ENCODE data around the gene PTPN18. TPM values are rescaled to one million over a fixed set of nuclear protein-coding genes. Genes with fewer than 3 reads are reported as not detected.
A peak's percentile ranks its signal among the peaks of the same experiment; 100 is the strongest.
"Not testable (repeated sequence)": the region's sequence is repeated elsewhere in the genome, so short reads cannot be mapped to it uniquely, and the experiment has no call there.

The PTPN18 gene
- total and polyA plus RNA-seq, 2 donors, result 9.2 to 29.3 TPM

- WGBS, result 87% methylated on average over 43 of the region's 43 CpGs
- Histone ChIP-seq H3K27me3 (ENCODE audit: control insufficient read depth in 2 of 2, insufficient read depth in 1 of 2, low read length in 1 of 2) (peaks cover 4 to 26% of the 10 kb centered on the region in 2 donors), H3K4me1 (ENCODE audit: control insufficient read depth in 2 of 2, insufficient read depth in 2 of 2, low read length in 2 of 2) (peaks cover 0 to 2% of the 10 kb centered on the region in 2 donors), H3K9me3 (ENCODE audit: control insufficient read depth in 2 of 2, insufficient read depth in 1 of 2, low read length in 1 of 2) (no peaks in the 10 kb centered on the region), H3K27ac (ENCODE audit: low read depth in 1 of 2, low read length in 1 of 2) (no peak overlapping the region), H3K4me3 (ENCODE audit: low read length in 2 of 2) (no peak overlapping the region), H3K36me3 (ENCODE audit: control insufficient read depth in 2 of 2, insufficient read depth in 2 of 2, low read length in 1 of 2) (no peaks in the 10 kb centered on the region)
- no peak for DNase-seq (ENCODE audit: low read depth in 6 of 9, low spot score in 9 of 9)
Observed at GRCh38 chr2:130327703-130328527, 27.9 kb upstream of the PTPN18 start.

- H3K27ac ChIP-seq (ENCODE audit: low read depth in 1 of 2, low read length in 1 of 2), result no peak overlapping the region
- H3K4me1 ChIP-seq (ENCODE audit: control insufficient read depth in 2 of 2, insufficient read depth in 2 of 2, low read length in 2 of 2), result peaks cover 0 to 2% of the 10 kb centered on the region in 2 donors
- H3K4me3 ChIP-seq (ENCODE audit: low read length in 2 of 2), result no peak overlapping the region
- WGBS, result 73% methylated on average over 2 of the region's 2 CpGs
- H3K27me3 ChIP-seq (ENCODE audit: control insufficient read depth in 2 of 2, insufficient read depth in 1 of 2, low read length in 1 of 2), result peaks cover 4 to 26% of the 10 kb centered on the region in 2 donors
- H3K36me3 ChIP-seq (ENCODE audit: control insufficient read depth in 2 of 2, insufficient read depth in 2 of 2, low read length in 1 of 2), result no peaks in the 10 kb centered on the region
- DNase-seq (ENCODE audit: low read depth in 6 of 9, low spot score in 9 of 9), result no peak
- no peaks in the 10 kb centered on the region for H3K9me3 ChIP-seq (ENCODE audit: control insufficient read depth in 2 of 2, insufficient read depth in 1 of 2, low read length in 1 of 2)
Observed at GRCh38 chr2:130328710-130329109, 27.1 kb upstream of the PTPN18 start.

- no peak overlapping the region for H3K27ac ChIP-seq (ENCODE audit: low read depth in 1 of 2, low read length in 1 of 2)
- WGBS, result 30% methylated on average over 29 of the region's 29 CpGs
- H3K4me3 ChIP-seq (ENCODE audit: low read length in 2 of 2), result no peak overlapping the region
- H3K27me3 ChIP-seq (ENCODE audit: control insufficient read depth in 2 of 2, insufficient read depth in 1 of 2, low read length in 1 of 2), result peaks cover 3 to 28% of the 10 kb centered on the region in 2 donors
- H3K9me3 ChIP-seq (ENCODE audit: control insufficient read depth in 2 of 2, insufficient read depth in 1 of 2, low read length in 1 of 2), result no peaks in the 10 kb centered on the region
- no peaks in the 10 kb centered on the region for H3K36me3 ChIP-seq (ENCODE audit: control insufficient read depth in 2 of 2, insufficient read depth in 2 of 2, low read length in 1 of 2)
- peaks cover 0 to 7% of the 10 kb centered on the region in 2 donors for H3K4me1 ChIP-seq (ENCODE audit: control insufficient read depth in 2 of 2, insufficient read depth in 2 of 2, low read length in 2 of 2)
- DNase-seq (ENCODE audit: low read depth in 6 of 9, low spot score in 9 of 9), result peak in 6 of 9 donors; percentile 21 to 67 (median 46)
Observed at GRCh38 chr2:130332271-130333073, 23.4 kb upstream of the PTPN18 start.

GRCh38 chr2:130333253-130333652 lies 22.6 kb upstream of the PTPN18 start:
- not testable (repeated sequence) for H3K36me3 ChIP-seq (ENCODE audit: control insufficient read depth in 2 of 2, insufficient read depth in 2 of 2, low read length in 1 of 2); H3K4me3 ChIP-seq (ENCODE audit: low read length in 2 of 2); H3K4me1 ChIP-seq (ENCODE audit: control insufficient read depth in 2 of 2, insufficient read depth in 2 of 2, low read length in 2 of 2); DNase-seq (ENCODE audit: low read depth in 6 of 9, low spot score in 9 of 9); H3K27ac ChIP-seq (ENCODE audit: low read depth in 1 of 2, low read length in 1 of 2); H3K9me3 ChIP-seq (ENCODE audit: control insufficient read depth in 2 of 2, insufficient read depth in 1 of 2, low read length in 1 of 2)
- H3K27me3 ChIP-seq (ENCODE audit: control insufficient read depth in 2 of 2, insufficient read depth in 1 of 2, low read length in 1 of 2), result peaks cover 3 to 24% of the 10 kb centered on the region in 2 donors
- WGBS, result 90% methylated on average over 8 of the region's 8 CpGs

GRCh38 chr2:130334026-130334425 lies 21.8 kb upstream of the PTPN18 start:
- 93% methylated on average over 6 of the region's 6 CpGs for WGBS
- no peaks in the 10 kb centered on the region for H3K9me3 ChIP-seq (ENCODE audit: control insufficient read depth in 2 of 2, insufficient read depth in 1 of 2, low read length in 1 of 2)
- peaks cover 8 to 10% of the 10 kb centered on the region in 2 donors for H3K36me3 ChIP-seq (ENCODE audit: control insufficient read depth in 2 of 2, insufficient read depth in 2 of 2, low read length in 1 of 2)
- peaks cover 3 to 21% of the 10 kb centered on the region in 2 donors for H3K27me3 ChIP-seq (ENCODE audit: control insufficient read depth in 2 of 2, insufficient read depth in 1 of 2, low read length in 1 of 2)
- peaks cover 0 to 10% of the 10 kb centered on the region in 2 donors for H3K4me1 ChIP-seq (ENCODE audit: control insufficient read depth in 2 of 2, insufficient read depth in 2 of 2, low read length in 2 of 2)
- no peak overlapping the region for H3K27ac ChIP-seq (ENCODE audit: low read depth in 1 of 2, low read length in 1 of 2)
- no peak overlapping the region for H3K4me3 ChIP-seq (ENCODE audit: low read length in 2 of 2)
- DNase-seq (ENCODE audit: low read depth in 6 of 9, low spot score in 9 of 9), result no peak

GRCh38 chr2:130335226-130335625 lies 20.6 kb upstream of the PTPN18 start:
- H3K9me3 ChIP-seq (ENCODE audit: control insufficient read depth in 2 of 2, insufficient read depth in 1 of 2, low read length in 1 of 2), result no peaks in the 10 kb centered on the region
- H3K27ac ChIP-seq (ENCODE audit: low read depth in 1 of 2, low read length in 1 of 2), result no peak overlapping the region
- peaks cover 0 to 10% of the 10 kb centered on the region in 2 donors for H3K4me1 ChIP-seq (ENCODE audit: control insufficient read depth in 2 of 2, insufficient read depth in 2 of 2, low read length in 2 of 2)
- no peak overlapping the region for H3K4me3 ChIP-seq (ENCODE audit: low read length in 2 of 2)
- peaks cover 3 to 18% of the 10 kb centered on the region in 2 donors for H3K27me3 ChIP-seq (ENCODE audit: control insufficient read depth in 2 of 2, insufficient read depth in 1 of 2, low read length in 1 of 2)
- DNase-seq (ENCODE audit: low read depth in 6 of 9, low spot score in 9 of 9), result no peak
- H3K36me3 ChIP-seq (ENCODE audit: control insufficient read depth in 2 of 2, insufficient read depth in 2 of 2, low read length in 1 of 2), result peaks cover 14 to 16% of the 10 kb centered on the region in 2 donors

GRCh38 chr2:130336150-130336876 lies 19.5 kb upstream of the PTPN18 start:
- no peak overlapping the region for H3K27ac ChIP-seq (ENCODE audit: low read depth in 1 of 2, low read length in 1 of 2)

GRCh38 chr2:130336877-130337734 lies 18.8 kb upstream of the PTPN18 start:
- H3K36me3 ChIP-seq (ENCODE audit: control insufficient read depth in 2 of 2, insufficient read depth in 2 of 2, low read length in 1 of 2), result peaks cover 17 to 20% of the 10 kb centered on the region in 2 donors
- peak overlapping the region in 1 of 2 donors; percentile 27 for H3K4me3 ChIP-seq (ENCODE audit: low read length in 2 of 2)
- H3K9me3 ChIP-seq (ENCODE audit: control insufficient read depth in 2 of 2, insufficient read depth in 1 of 2, low read length in 1 of 2), result no peaks in the 10 kb centered on the region
- DNase-seq (ENCODE audit: low read depth in 6 of 9, low spot score in 9 of 9), result peak; percentile 71 to 92 (median 81)
- no peak overlapping the region for H3K27ac ChIP-seq (ENCODE audit: low read depth in 1 of 2, low read length in 1 of 2)
- 41% methylated on average over 29 of the region's 29 CpGs for WGBS
- peaks cover 0 to 6% of the 10 kb centered on the region in 2 donors for H3K27me3 ChIP-seq (ENCODE audit: control insufficient read depth in 2 of 2, insufficient read depth in 1 of 2, low read length in 1 of 2)
- peaks cover 4 to 12% of the 10 kb centered on the region in 2 donors for H3K4me1 ChIP-seq (ENCODE audit: control insufficient read depth in 2 of 2, insufficient read depth in 2 of 2, low read length in 2 of 2)

More at GRCh38 chr2:130336150-130336876, 19.5 kb upstream of the PTPN18 start:
- no peak for DNase-seq (ENCODE audit: low read depth in 6 of 9, low spot score in 9 of 9)
- 81% methylated on average over 13 of the region's 13 CpGs for WGBS
- Histone ChIP-seq H3K4me1 (ENCODE audit: control insufficient read depth in 2 of 2, insufficient read depth in 2 of 2, low read length in 2 of 2) (peaks cover 3 to 10% of the 10 kb centered on the region in 2 donors), H3K9me3 (ENCODE audit: control insufficient read depth in 2 of 2, insufficient read depth in 1 of 2, low read length in 1 of 2) (no peaks in the 10 kb centered on the region), H3K36me3 (ENCODE audit: control insufficient read depth in 2 of 2, insufficient read depth in 2 of 2, low read length in 1 of 2) (peaks cover 17 to 20% of the 10 kb centered on the region in 2 donors), H3K4me3 (ENCODE audit: low read length in 2 of 2) (no peak overlapping the region), H3K27me3 (ENCODE audit: control insufficient read depth in 2 of 2, insufficient read depth in 1 of 2, low read length in 1 of 2) (peaks cover 1 to 12% of the 10 kb centered on the region in 2 donors)

Measured in thymus (tissue), 11 donors.